ENCODE results near the gene SKIL. TPM values are rescaled to one million over a fixed set of nuclear protein-coding genes. Genes with fewer than 3 reads are reported as not detected.

The SKIL gene, protein sequence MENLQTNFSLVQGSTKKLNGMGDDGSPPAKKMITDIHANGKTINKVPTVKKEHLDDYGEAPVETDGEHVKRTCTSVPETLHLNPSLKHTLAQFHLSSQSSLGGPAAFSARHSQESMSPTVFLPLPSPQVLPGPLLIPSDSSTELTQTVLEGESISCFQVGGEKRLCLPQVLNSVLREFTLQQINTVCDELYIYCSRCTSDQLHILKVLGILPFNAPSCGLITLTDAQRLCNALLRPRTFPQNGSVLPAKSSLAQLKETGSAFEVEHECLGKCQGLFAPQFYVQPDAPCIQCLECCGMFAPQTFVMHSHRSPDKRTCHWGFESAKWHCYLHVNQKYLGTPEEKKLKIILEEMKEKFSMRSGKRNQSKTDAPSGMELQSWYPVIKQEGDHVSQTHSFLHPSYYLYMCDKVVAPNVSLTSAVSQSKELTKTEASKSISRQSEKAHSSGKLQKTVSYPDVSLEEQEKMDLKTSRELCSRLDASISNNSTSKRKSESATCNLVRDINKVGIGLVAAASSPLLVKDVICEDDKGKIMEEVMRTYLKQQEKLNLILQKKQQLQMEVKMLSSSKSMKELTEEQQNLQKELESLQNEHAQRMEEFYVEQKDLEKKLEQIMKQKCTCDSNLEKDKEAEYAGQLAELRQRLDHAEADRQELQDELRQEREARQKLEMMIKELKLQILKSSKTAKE
- total RNA-seq (10 to 100 TPM; 58.7 to 99.0 TPM), polyA plus RNA-seq (ENCODE audit: insufficient read length in 2 of 2) (10 to 100 TPM; 23.1 to 30.8 TPM)
- long read RNA-seq, donor 1, full-length matches to known transcripts, result 6 of 6 reads
- long read RNA-seq, donor 1, partial matches to known transcripts, result 0 of 6 reads
- long read RNA-seq, donor 1, other reads (novel, unspliced or antisense), result 0 of 6 reads
- long read RNA-seq, donor 2, partial matches to known transcripts, result 0 of 3 reads
- long read RNA-seq, donor 2, other reads (novel, unspliced or antisense), result 0 of 3 reads
- long read RNA-seq, donor 3, partial matches to known transcripts, result 0 of 4 reads
- long read RNA-seq, donor 3, other reads (novel, unspliced or antisense), result 0 of 4 reads
- long read RNA-seq, donor 4, partial matches to known transcripts, result 0 of 5 reads
- long read RNA-seq, donor 4, other reads (novel, unspliced or antisense), result 0 of 5 reads

DNA sequence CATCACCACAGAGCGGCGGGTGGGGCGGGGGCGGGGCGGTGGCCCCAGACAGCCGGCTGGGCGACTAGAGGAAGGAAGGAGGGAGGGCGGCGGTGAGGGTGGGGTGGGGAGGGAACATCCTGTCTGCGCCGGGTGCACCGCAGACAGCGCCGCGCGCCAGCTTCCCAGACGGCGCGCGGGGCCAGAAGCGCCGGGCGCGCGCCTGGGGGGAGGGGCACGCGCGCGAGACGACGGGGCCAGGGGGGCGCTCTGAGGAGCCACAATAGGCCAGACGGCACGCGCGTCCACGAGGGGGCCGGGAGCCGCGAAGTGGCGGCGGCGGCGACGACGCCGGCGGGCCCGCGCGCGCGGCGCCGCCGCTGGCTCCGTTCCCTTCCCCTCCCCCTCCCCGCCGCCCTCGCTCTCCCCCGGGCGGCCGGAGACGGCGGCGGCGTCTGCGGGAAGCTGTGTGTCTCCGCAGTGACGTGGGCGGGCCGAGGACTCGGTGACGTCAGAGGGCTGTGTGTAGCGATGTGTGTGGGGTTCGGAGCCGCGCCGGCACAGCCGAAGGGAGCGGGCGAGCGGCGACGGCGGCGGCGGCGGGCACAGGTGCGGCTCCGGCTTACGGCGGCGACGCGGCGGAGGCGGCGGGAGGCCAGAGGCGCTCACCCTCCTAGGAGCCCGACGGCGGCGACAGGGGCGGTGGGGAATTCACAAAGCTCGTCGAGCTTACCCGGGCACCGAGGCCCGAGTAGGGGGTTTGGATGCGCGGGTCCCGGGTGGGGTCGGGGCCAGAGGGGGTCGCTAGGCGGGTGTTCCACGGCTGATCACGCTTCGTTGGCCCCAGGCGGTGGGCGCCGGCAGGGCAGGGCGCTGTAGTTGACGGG, at the start of gene SKIL:
SKIL (plus strand) TSS at position 540 of the 866 bp plus-strand sequence. CDS start 2,617 bp downstream, outside the sequence.
- DNase-seq (ENCODE audit: low read depth in 4 of 6, low spot score in 6 of 6), result peak; percentile 66 to 99 (median 89)
- H3K27ac ChIP-seq (ENCODE audit: low read depth, low read length), result peak within 1 kb of the TSS; percentile 93
- H3K9me3 ChIP-seq (ENCODE audit: control insufficient read depth, insufficient read depth, low read length), result no peaks in the 10 kb centered on the region
- H3K36me3 ChIP-seq (ENCODE audit: control insufficient read depth, insufficient read depth, low read length), result peaks cover 6% of the 10 kb centered on the region
- WGBS (ENCODE audit: insufficient coverage), result under 1% methylated on average over 109 of the region's 124 CpGs
- no peaks in the 10 kb centered on the region for H3K27me3 ChIP-seq (ENCODE audit: control insufficient read depth, insufficient read depth, low read length)
- H3K4me3 ChIP-seq (ENCODE audit: low read depth, low read length), result peak within 1 kb of the TSS; percentile 77
- peaks cover 22% of the 10 kb centered on the region for H3K4me1 ChIP-seq (ENCODE audit: control insufficient read depth, insufficient read depth, low read length)

DNA sequence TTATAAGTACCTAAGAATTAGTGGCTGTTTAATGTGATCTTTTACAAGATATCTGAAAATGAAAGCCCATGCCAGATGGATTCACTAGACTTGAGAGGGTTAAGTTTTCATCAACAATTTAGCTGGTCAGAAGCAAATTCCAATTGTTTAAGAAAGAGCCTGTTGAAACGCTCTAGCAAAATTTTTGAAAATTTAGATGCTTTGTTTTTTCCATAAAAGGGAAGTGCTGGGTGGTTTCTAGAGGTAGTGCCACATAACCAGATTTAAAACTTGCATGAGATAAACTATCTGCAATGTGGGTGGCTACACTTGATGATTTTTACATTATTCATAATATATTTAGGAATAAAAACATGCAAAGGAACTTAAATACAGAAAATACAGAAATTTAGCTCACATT, 48.5 kb upstream of the SKIL start:
- H3K36me3 ChIP-seq (ENCODE audit: control insufficient read depth, insufficient read depth, low read length), result peaks cover 3% of the 10 kb centered on the region
- no CpG with 5 or more reads among the region's 1 CpG for WGBS (ENCODE audit: insufficient coverage)
- no peaks in the 10 kb centered on the region for H3K4me1 ChIP-seq (ENCODE audit: control insufficient read depth, insufficient read depth, low read length)

DNA sequence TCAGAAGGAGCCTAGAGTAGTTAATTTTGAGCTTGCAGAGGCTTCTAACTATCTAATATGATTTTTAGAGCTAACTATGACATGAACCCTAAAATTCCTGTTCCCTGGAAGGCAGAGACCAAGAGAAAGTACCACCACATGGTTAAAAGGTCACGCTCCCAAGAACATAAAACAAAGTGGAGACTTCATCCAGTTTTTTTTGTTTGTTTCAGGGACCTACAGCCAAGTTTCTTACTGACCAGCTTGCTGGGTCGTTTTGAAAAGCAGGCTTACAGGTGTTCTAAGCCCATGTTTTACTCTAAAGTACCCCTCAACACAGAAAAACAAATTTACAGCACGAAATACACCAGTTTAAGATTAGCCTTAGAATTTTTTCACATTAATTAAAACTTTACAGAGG, 39.6 kb upstream of the SKIL start:
- H3K36me3 ChIP-seq (ENCODE audit: control insufficient read depth, insufficient read depth, low read length), result no peaks in the 10 kb centered on the region
- no peak overlapping the region for H3K4me3 ChIP-seq (ENCODE audit: low read depth, low read length)
- WGBS (ENCODE audit: insufficient coverage), result 41% methylated on average over 2 of the region's 3 CpGs
- no peak overlapping the region for H3K27ac ChIP-seq (ENCODE audit: low read depth, low read length)
- no peaks in the 10 kb centered on the region for H3K4me1 ChIP-seq (ENCODE audit: control insufficient read depth, insufficient read depth, low read length)
- H3K9me3 ChIP-seq (ENCODE audit: control insufficient read depth, insufficient read depth, low read length), result no peaks in the 10 kb centered on the region
- no peaks in the 10 kb centered on the region for H3K27me3 ChIP-seq (ENCODE audit: control insufficient read depth, insufficient read depth, low read length)
- no peak for DNase-seq (ENCODE audit: low read depth in 4 of 6, low spot score in 6 of 6)

More for the DNA sequence above, 48.5 kb upstream of the SKIL start:
- H3K9me3 ChIP-seq (ENCODE audit: control insufficient read depth, insufficient read depth, low read length), result no peaks in the 10 kb centered on the region
- no peaks in the 10 kb centered on the region for H3K27me3 ChIP-seq (ENCODE audit: control insufficient read depth, insufficient read depth, low read length)
- H3K4me3 ChIP-seq (ENCODE audit: low read depth, low read length), result no peak overlapping the region
- DNase-seq (ENCODE audit: low read depth in 4 of 6, low spot score in 6 of 6), result no peak
- H3K27ac ChIP-seq (ENCODE audit: low read depth, low read length), result no peak overlapping the region

GRCh38 chr3:170320461-170321121, 36.9 kb upstream of the SKIL start:
- Histone ChIP-seq H3K9me3 (ENCODE audit: control insufficient read depth, insufficient read depth, low read length) (no peaks in the 10 kb centered on the region), H3K27me3 (ENCODE audit: control insufficient read depth, insufficient read depth, low read length) (no peaks in the 10 kb centered on the region), H3K4me1 (ENCODE audit: control insufficient read depth, insufficient read depth, low read length) (no peaks in the 10 kb centered on the region), H3K4me3 (ENCODE audit: low read depth, low read length) (no peak overlapping the region), H3K36me3 (ENCODE audit: control insufficient read depth, insufficient read depth, low read length) (no peaks in the 10 kb centered on the region), H3K27ac (ENCODE audit: low read depth, low read length) (no peak overlapping the region)
- no peak for DNase-seq (ENCODE audit: low read depth in 4 of 6, low spot score in 6 of 6)
- 58% methylated on average over 2 of the region's 7 CpGs for WGBS (ENCODE audit: insufficient coverage)

DNA sequence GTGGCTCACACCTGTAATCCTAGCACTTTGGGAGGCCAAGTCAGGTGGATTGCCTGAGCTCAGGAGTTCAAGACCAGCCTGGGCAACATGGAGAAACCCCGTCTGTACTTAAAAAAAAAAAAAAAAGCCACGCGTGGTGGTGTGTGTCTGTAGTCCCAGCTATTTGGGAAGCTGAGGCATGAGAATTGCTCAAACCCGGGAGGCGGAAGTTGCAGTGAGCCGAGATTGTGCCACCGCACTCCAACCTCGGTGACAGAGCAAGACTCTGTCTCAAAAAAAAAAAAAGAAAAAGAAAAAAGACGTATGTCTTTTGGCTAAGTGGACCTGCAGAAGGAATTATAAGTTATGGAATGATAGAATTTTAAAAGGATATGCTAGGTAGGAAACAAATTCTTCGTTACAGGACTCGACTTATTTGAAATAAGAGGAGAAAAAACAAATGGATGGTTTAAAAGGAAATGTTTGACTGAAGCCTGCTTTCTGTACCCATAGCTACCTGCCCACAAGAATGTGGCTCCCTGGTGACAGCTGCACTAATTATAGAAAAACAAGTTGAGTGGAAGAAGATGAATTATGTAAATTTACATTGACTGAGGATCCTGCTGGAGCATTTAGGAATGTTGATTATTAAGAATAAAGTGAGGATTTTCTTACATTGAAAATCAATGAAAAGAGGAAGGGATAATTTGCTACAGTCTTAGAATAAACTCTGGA, 36.0 kb upstream of the SKIL start:
- Histone ChIP-seq H3K27me3 (ENCODE audit: control insufficient read depth, insufficient read depth, low read length) (no peaks in the 10 kb centered on the region), H3K9me3 (ENCODE audit: control insufficient read depth, insufficient read depth, low read length) (no peaks in the 10 kb centered on the region), H3K4me1 (ENCODE audit: control insufficient read depth, insufficient read depth, low read length) (no peaks in the 10 kb centered on the region), H3K36me3 (ENCODE audit: control insufficient read depth, insufficient read depth, low read length) (no peaks in the 10 kb centered on the region), H3K4me3 (ENCODE audit: low read depth, low read length) (no peak overlapping the region), H3K27ac (ENCODE audit: low read depth, low read length) (no peak overlapping the region)
- WGBS (ENCODE audit: insufficient coverage), result 76% methylated on average over 7 of the region's 11 CpGs
- DNase-seq (ENCODE audit: low read depth in 4 of 6, low spot score in 6 of 6), result peak in 1 of 6 donors; percentile 32

- Histone ChIP-seq H3K27ac (ENCODE audit: low read depth, low read length) (no peak overlapping the region), H3K4me1 (ENCODE audit: control insufficient read depth, insufficient read depth, low read length) (no peaks in the 10 kb centered on the region)
Observed at GRCh38 chr3:170322566-170323269, 34.8 kb upstream of the SKIL start.

GRCh38 chr3:170323331-170323730, 34.2 kb upstream of the SKIL start:
- H3K9me3 ChIP-seq (ENCODE audit: control insufficient read depth, insufficient read depth, low read length), result no peaks in the 10 kb centered on the region
- no peak overlapping the region for H3K4me3 ChIP-seq (ENCODE audit: low read depth, low read length)
- DNase-seq (ENCODE audit: low read depth in 4 of 6, low spot score in 6 of 6), result peak in 1 of 6 donors; percentile 33
- WGBS (ENCODE audit: insufficient coverage), result 56% methylated on average over 4 of the region's 6 CpGs
- no peaks in the 10 kb centered on the region for H3K36me3 ChIP-seq (ENCODE audit: control insufficient read depth, insufficient read depth, low read length)
- H3K27ac ChIP-seq (ENCODE audit: low read depth, low read length), result no peak overlapping the region
- no peaks in the 10 kb centered on the region for H3K4me1 ChIP-seq (ENCODE audit: control insufficient read depth, insufficient read depth, low read length)
- H3K27me3 ChIP-seq (ENCODE audit: control insufficient read depth, insufficient read depth, low read length), result no peaks in the 10 kb centered on the region

More at GRCh38 chr3:170322566-170323269, 34.8 kb upstream of the SKIL start:
- Histone ChIP-seq H3K27me3 (ENCODE audit: control insufficient read depth, insufficient read depth, low read length) (no peaks in the 10 kb centered on the region), H3K4me3 (ENCODE audit: low read depth, low read length) (no peak overlapping the region), H3K36me3 (ENCODE audit: control insufficient read depth, insufficient read depth, low read length) (no peaks in the 10 kb centered on the region), H3K9me3 (ENCODE audit: control insufficient read depth, insufficient read depth, low read length) (no peaks in the 10 kb centered on the region)
- 35% methylated on average over 3 of the region's 10 CpGs for WGBS (ENCODE audit: insufficient coverage)
- DNase-seq (ENCODE audit: low read depth in 4 of 6, low spot score in 6 of 6), result peak in 2 of 6 donors; percentile 13 to 44

DNA sequence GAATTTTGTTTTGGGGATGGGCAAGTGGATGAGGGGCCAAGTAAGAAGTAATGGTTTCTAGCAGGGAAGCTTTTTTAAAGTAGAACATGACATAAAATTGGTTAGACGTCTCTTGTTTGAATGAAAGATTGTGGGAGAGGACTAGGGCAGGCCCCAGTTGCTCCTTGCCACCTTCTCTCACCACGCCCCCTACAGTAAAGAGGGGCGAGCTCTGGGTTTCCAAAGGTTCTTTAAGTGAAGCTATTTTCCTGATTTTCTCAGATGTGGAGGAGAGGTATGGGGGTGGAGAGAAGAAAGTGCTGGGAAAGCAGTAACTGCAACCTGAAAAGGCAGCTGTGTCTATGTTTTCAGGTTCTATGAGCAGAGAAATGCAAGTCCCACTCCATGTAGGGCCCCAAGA, 32.6 kb upstream of the SKIL start:
- Histone ChIP-seq H3K4me3 (ENCODE audit: low read depth, low read length) (no peak overlapping the region), H3K27me3 (ENCODE audit: control insufficient read depth, insufficient read depth, low read length) (no peaks in the 10 kb centered on the region), H3K27ac (ENCODE audit: low read depth, low read length) (no peak overlapping the region), H3K9me3 (ENCODE audit: control insufficient read depth, insufficient read depth, low read length) (no peaks in the 10 kb centered on the region), H3K36me3 (ENCODE audit: control insufficient read depth, insufficient read depth, low read length) (no peaks in the 10 kb centered on the region), H3K4me1 (ENCODE audit: control insufficient read depth, insufficient read depth, low read length) (no peaks in the 10 kb centered on the region)
- WGBS (ENCODE audit: insufficient coverage), result 20% methylated on average over 1 of the region's 3 CpGs
- DNase-seq (ENCODE audit: low read depth in 4 of 6, low spot score in 6 of 6), result no peak

All from spinal cord (tissue), 10 donors.